Right ventricle myocardium inferior (tissue), 1 donor: ENCODE data around the gene GAS7. TPM values are rescaled to one million over a fixed set of nuclear protein-coding genes. Genes with fewer than 3 reads are reported as not detected.

Experiments used
- ATAC-seq: fragments of 200-7000 bp; cut with Tn5 transposase; one replicate; pipeline ENCODE4 v1.9.1; 2020; ENCODE audit warnings: mild to moderate bottlenecking, moderate library complexity
- DNase-seq: peaks from one replicate; pipeline ENCODE4 v3.0.0; 2021; ENCODE audit errors: missing footprints
- intact Hi-C: fragments of 100-400 bp; cut with DNase I; formaldehyde crosslinking; loops from one replicate; pipeline ENCODE4 v1.11.0; 2022
- total RNA-seq: library from RNA; stranded (reverse); fragmentation: NEBNext Ultra II Directional; extraction: Animal tissue kit (Norgen Biotek cat#: 25700); gene quantifications from one replicate; pipeline ENCODE4 v1.2.1, GENCODE V29; 2021
- donor health status: DM: no; HTN: yes; CAD: no; lungs with severe emphysema.

The GAS7 gene
- total RNA-seq, 1 donor from 2014 or later = 90.5 TPM

GRCh38 chr17:10046786-10047785 lies 151.3 kb downstream of the GAS7 start:
- intact Hi-C loops = no loop called here
- DNase-seq (peak; percentile 41), ATAC-seq (no peak)

- ATAC-seq (no peak), DNase-seq (peak; percentile 42)
- intact Hi-C loops = no loop called here
Measured at GRCh38 chr17:10045871-10046658, 152.3 kb downstream of the GAS7 start.

- intact Hi-C loops = loop anchor here (2.0 kb wide), 1 partner anchor 72 kb away; no protein-coding TSS in a partner anchor
- DNase-seq (peak; percentile 22), ATAC-seq (peak; percentile 93)
Measured at GRCh38 chr17:10042589-10043244, 155.7 kb downstream of the GAS7 start.

- intact Hi-C loops = loop anchor here (2.0 kb wide), 1 partner anchor 73 kb away; no protein-coding TSS in a partner anchor
- DNase-seq (peak; percentile 46), ATAC-seq (peak; percentile 74)
Measured at GRCh38 chr17:10041916-10042588, 156.4 kb downstream of the GAS7 start.

- intact Hi-C loops = no loop called here
- ATAC-seq = no peak
- peak; percentile 41 for DNase-seq
Measured at GRCh38 chr17:10041287-10041612, 157.2 kb downstream of the GAS7 start.

- peak; percentile 93 for DNase-seq
- ATAC-seq = peak; percentile 94
- intact Hi-C loops = loop anchor here (5.0 kb wide), 1 partner anchor 91 kb away; no protein-coding TSS in a partner anchor
Measured at GRCh38 chr17:10036511-10037061, 161.8 kb downstream of the GAS7 start.

- no peak for DNase-seq
- intact Hi-C loops = loop anchor here (5.0 kb wide), 1 partner anchor 91 kb away; no protein-coding TSS in a partner anchor
- ATAC-seq = no peak
Measured at GRCh38 chr17:10035885-10036284, 162.5 kb downstream of the GAS7 start.

GRCh38 chr17:10034719-10035475 lies 163.5 kb downstream of the GAS7 start:
- ATAC-seq = peak; percentile 6
- DNase-seq = no peak
- intact Hi-C loops = loop anchor here (5.0 kb wide), 1 partner anchor 92 kb away; no protein-coding TSS in a partner anchor

GRCh38 chr17:10033959-10034358 lies 164.4 kb downstream of the GAS7 start:
- no peak for DNase-seq
- ATAC-seq = peak; percentile 17
- intact Hi-C loops = no loop called here

- DNase-seq (no peak), ATAC-seq (no peak)
- intact Hi-C loops = no loop called here
Measured at GRCh38 chr17:10033449-10033848, 165.0 kb downstream of the GAS7 start.

GRCh38 chr17:10032118-10032852 lies 166.1 kb downstream of the GAS7 start:
- no peak for DNase-seq
- intact Hi-C loops = no loop called here
- no peak for ATAC-seq

GRCh38 chr17:10031606-10032005 lies 166.8 kb downstream of the GAS7 start:
- intact Hi-C loops = no loop called here
- DNase-seq (no peak), ATAC-seq (no peak)

GRCh38 chr17:10031127-10031526 lies 167.3 kb downstream of the GAS7 start:
- no peak for ATAC-seq
- DNase-seq = no peak
- intact Hi-C loops = no loop called here

GRCh38 chr17:10029129-10029528 lies 169.3 kb downstream of the GAS7 start:
- intact Hi-C loops = no loop called here

GRCh38 chr17:10025976-10026901 lies 172.2 kb downstream of the GAS7 start:
- DNase-seq (no peak), ATAC-seq (no peak)
- intact Hi-C loops = no loop called here

More at GRCh38 chr17:10029129-10029528, 169.3 kb downstream of the GAS7 start:
- ATAC-seq (no peak), DNase-seq (no peak)

GRCh38 chr17:10025224-10025623 lies 173.2 kb downstream of the GAS7 start:
- ATAC-seq (no peak), DNase-seq (no peak)
- intact Hi-C loops = no loop called here
